Effector CD8-positive, alpha-beta T cell (primary cell): ENCODE results near the gene TLL2.

Experiments
- DNase-seq: peaks from one replicate; lab custom pipeline; 2025; lab: John Stamatoyannopoulos, UW

TLL2 gene

DNA sequence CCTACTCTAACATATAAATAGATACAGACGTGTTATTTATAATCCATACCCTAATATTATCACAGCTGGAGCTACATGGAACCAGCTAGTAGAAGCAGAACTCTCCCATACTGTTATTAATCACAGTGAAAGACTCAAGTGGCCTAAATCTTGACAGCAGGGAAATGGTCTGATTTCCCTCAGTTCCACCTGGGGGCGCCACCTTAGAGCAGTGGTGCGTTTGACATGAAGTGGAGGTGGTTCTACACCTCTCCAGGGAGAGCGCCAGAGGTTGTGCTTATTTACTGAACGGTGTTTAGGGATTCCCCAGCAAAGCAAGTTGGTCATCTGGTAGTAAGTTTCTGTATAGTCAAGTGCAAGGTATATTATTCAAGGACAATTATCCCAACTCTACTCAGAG lies 191.9 kb downstream of the TLL2 start:
- DNase-seq: no peak

DNA sequence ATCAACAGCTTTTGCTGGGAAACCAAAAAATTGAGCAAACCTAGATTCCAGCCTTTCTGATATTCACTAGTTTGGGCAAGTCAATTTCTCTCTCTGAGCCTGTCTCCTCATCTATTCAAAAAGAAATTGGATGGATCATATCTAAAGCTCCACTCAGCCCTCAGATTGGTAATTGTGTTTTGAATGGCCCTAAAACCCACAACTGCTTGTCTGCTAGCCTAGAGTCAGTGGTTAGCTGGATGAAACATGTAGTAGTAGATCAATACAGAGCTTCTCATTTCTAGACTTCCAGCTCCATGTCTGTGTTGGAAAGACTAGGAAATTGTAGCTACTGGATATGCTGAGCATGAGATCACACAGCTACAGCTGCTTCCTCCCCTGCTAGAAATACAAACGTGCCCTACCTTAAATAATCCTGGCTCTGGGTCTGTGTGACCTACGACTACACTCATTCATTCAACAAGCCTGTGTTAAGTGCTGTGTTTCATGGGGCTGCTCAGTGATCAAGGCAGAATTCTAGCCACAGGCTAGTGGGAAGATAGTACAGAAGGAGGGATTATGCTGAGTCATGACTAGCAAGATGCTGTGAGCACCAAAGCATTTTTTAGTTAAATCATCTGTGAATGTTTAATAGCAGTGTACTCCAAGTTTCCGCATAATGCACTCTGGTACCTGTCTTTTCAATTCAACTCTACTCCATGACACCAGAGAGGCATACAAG lies 193.8 kb downstream of the TLL2 start:
- DNase-seq: no peak

DNA sequence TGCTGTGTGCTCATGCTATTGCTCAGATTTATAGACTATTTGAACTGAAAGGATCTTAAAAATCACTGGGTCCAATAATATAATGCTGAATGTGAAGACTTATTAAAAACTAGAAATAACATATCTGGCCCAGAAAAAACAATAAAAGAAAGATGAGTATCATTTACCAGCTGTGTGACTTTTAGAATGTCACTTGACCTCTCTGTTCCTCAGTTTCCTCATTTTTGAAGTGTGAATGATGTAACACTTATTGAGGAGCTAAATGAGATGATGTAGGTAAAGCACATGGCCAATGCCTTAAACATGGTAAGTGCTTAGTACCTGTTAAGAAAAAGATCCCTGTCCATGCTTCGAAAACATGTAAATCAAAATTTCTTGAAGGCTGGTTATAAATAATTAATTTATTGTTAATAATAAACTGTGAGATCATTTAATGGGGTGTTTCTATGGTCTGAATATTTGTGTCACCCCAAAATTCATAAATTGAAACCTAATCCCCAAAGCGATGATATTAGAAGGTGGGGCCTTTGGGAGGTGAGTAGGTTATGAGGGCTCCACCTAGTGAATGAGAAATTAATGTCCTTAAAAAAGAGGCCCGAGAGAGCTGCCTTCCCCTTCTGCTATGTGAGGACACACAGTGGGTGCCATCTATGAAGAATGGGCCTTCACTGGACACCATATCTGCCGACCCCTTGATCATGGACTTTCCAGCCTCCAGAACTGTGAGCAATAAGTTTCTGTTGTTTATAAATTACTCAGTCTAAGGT lies 196.5 kb downstream of the TLL2 start:
- DNase-seq: no peak
